Activated T-helper 9 cell treated with anti-CD3 and anti-CD28 coated beads, Interleukin-2, amount 50 U/mL, for 16 hours (primary cell): Measurements from ENCODE around the gene ABI3BP.
A peak's percentile ranks its signal among the peaks of the same experiment; 100 is the strongest.

Source experiments
- DNase-seq: peaks from one replicate; pipeline ENCODE4 v3.0.0-alpha.2; 2020; ENCODE audit warnings: low read depth

The ABI3BP gene

GRCh38 chr3:100725935-100726513, 267.2 kb downstream of the ABI3BP start:
- DNase-seq = no peak

GRCh38 chr3:100720426-100720825, 272.8 kb downstream of the ABI3BP start:
- no peak for DNase-seq

- no peak for DNase-seq
Observed at GRCh38 chr3:100719136-100719535, 274.1 kb downstream of the ABI3BP start.

GRCh38 chr3:100717637-100718487, 275.4 kb downstream of the ABI3BP start:
- no peak for DNase-seq

- no peak for DNase-seq
Observed at GRCh38 chr3:100717063-100717462, 276.2 kb downstream of the ABI3BP start.

GRCh38 chr3:100715176-100715575, 278.0 kb downstream of the ABI3BP start:
- DNase-seq = no peak

GRCh38 chr3:100710261-100710968, 282.8 kb downstream of the ABI3BP start:
- peak; percentile 56 for DNase-seq

GRCh38 chr3:100709842-100710260, 283.4 kb downstream of the ABI3BP start:
- peak; percentile 10 for DNase-seq

- DNase-seq = peak; percentile 97
Observed at GRCh38 chr3:100708989-100709841, 284.0 kb downstream of the ABI3BP start, which contains the start of gene TFG. TFG (plus strand) TSS chr3:100709494; CDS start chr3:100713686, 4,192 bp downstream.

GRCh38 chr3:100708644-100708988, 284.6 kb downstream of the ABI3BP start:
- no peak for DNase-seq

GRCh38 chr3:100706365-100706764, 286.9 kb downstream of the ABI3BP start:
- DNase-seq = no peak

GRCh38 chr3:100703865-100704264, 289.4 kb downstream of the ABI3BP start:
- DNase-seq = no peak

- DNase-seq = no peak
Observed at GRCh38 chr3:100702980-100703345, 290.3 kb downstream of the ABI3BP start.

GRCh38 chr3:100702082-100702979, 290.9 kb downstream of the ABI3BP start:
- DNase-seq = no peak

- DNase-seq = no peak
Observed at GRCh38 chr3:100700708-100701107, 292.5 kb downstream of the ABI3BP start.
